HepG2 (cell line): ENCODE data around the gene SAPCD1. TPM values are rescaled to one million over a fixed set of nuclear protein-coding genes. Genes with fewer than 3 reads are reported as not detected.

ENCODE experiments used
- HDAC1 ChIP-seq: sonication (generic); formaldehyde crosslinking; IDR thresholded peaks from 2 replicates; pipeline ENCODE4 v1.5.1; 2020; ENCODE audit warnings: mild to moderate bottlenecking, missing genetic modification reagents
- HNF4A ChIP-seq: sonication (generic); formaldehyde crosslinking; IDR thresholded peaks from 2 replicates; pipeline ENCODE4 v1.4.0; 2020; ENCODE audit warnings: missing genetic modification reagents
- JUNB ChIP-seq: sonication (generic); formaldehyde crosslinking; IDR thresholded peaks from 2 replicates; pipeline ENCODE4 v1.8.0; 2022; ENCODE audit warnings: missing genetic modification reagents, mild to moderate bottlenecking, borderline replicate concordance
- MAZ ChIP-seq, 2 experiments: sonication (generic) in 1 of 2; formaldehyde crosslinking in 1 of 2; IDR thresholded peaks; 2 replicates each; pipeline versions ENCODE4 v1.5.0 to v1.6.1; 2012 to 2020; ENCODE audit warnings: low read depth in 2 of 2, mild to moderate bottlenecking in 2 of 2, borderline replicate concordance in 1 of 2, improper control_type of control experiment in 1 of 2, low read length in 1 of 2, missing genetic modification reagents in 1 of 2, moderate library complexity in 1 of 2
- POLR2G ChIP-seq: fragments of 200-400 bp; formaldehyde crosslinking; IDR thresholded peaks from 2 replicates; pipeline ENCODE4 v1.6.1; 2018; ENCODE audit warnings: mild to moderate bottlenecking, low read depth, low read length, moderate library complexity
- ZNF253 ChIP-seq: sonication (generic); formaldehyde crosslinking; IDR thresholded peaks from 2 replicates; pipeline ENCODE4 v1.8.0; 2022; ENCODE audit warnings: mild to moderate bottlenecking, missing genetic modification reagents, borderline replicate concordance
- polyA plus RNA-seq, 8 experiments: library from polyadenylated mRNA; depleted of rRNA in 3 of 8; stranded (reverse) in 7 of 8; unstranded in 1 of 8; fragments of >200 nt; fragmentation: Illumina TruSeq in 4 of 8; extraction: Trizol in 4 of 8; gene quantifications; 2 replicates each; pipeline versions ENCODE4 v1.2.1 to v1.2.3, GENCODE V29; 2011 to 2016; ENCODE audit warnings: low read depth in 4 of 8, missing spikeins in 1 of 8, mixed read lengths in 1 of 8; ENCODE audit not compliant: insufficient read depth in 1 of 8
- total RNA-seq, 5 experiments: library from RNA; depleted of rRNA; stranded (reverse); fragments of >200 nt; fragmentation: Illumina TruSeq; extraction: Trizol; gene quantifications; 2 replicates each; pipeline ENCODE4 v1.2.3, GENCODE V29; 2016; ENCODE audit warnings: low read depth in 1 of 5
- TF ChIP-seq, protein P1 (sequence below): IDR thresholded peaks from 2 replicates; pipeline ENCODE4 v1.6.1; 2018; ENCODE audit warnings: missing genetic modification reagents
- TF ChIP-seq, protein P2 (sequence below): IDR thresholded peaks from 2 replicates; pipeline ENCODE4 v1.4.0; 2020; ENCODE audit warnings: mild to moderate bottlenecking, missing genetic modification reagents
- TF ChIP-seq, protein P3 (sequence below), 2 experiments: sonication (generic) in 1 of 2; formaldehyde crosslinking in 1 of 2; IDR thresholded peaks; 2 replicates each; pipeline versions ENCODE4 v1.4.0 to v1.6.1; 2018 to 2020; ENCODE audit warnings: missing genetic modification reagents in 2 of 2, borderline replicate concordance in 1 of 2, low read depth in 1 of 2, mild to moderate bottlenecking in 1 of 2, missing biosample characterization in 1 of 2
- TF ChIP-seq, protein P4 (sequence below): sonication (generic); formaldehyde crosslinking; IDR thresholded peaks from 2 replicates; pipeline ENCODE4 v1.8.1; 2023; ENCODE audit warnings: mild to moderate bottlenecking, missing genetic modification reagents

SAPCD1 gene
- total and polyA plus RNA-seq, 2 of the 13 experiments (the other 11 are each of a cell fraction or from before 2014, with no cell fraction given): 2.5 to 3.9 TPM

DNA sequence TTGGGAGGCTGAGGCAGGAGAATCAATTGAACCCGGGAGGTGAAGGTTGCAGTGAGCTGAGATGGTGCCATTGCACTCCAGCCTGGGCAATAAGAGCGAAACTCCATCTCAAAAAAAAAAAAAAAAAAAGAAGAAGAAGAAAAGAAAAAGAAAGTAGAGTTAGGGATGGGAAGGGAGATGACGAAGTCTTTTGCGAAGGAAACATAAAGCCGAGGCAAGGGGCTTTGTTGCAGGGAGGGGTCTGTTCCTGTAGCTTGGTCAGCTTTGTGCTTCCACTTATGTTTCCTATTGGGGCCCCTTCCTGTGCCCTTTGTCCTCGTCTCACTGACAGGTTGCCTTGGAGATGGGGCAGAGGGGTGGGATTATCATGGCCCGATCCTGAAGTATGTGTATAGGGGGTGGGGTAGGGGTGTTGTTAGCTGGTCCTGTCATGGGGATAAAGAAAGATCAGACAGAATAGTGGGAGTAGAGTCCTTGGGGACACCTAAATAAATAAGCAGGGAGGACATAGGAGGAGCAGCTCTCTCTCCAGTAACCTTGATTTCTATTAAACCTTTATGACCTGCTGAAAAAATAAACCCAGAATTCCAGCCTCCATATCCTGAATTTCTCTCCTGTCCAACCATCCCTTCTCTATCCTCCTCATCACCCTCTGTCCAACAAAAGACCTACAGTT is 25.0 kb upstream of the SAPCD1 start (continued):
- TF ChIP-seq, protein P1, sequence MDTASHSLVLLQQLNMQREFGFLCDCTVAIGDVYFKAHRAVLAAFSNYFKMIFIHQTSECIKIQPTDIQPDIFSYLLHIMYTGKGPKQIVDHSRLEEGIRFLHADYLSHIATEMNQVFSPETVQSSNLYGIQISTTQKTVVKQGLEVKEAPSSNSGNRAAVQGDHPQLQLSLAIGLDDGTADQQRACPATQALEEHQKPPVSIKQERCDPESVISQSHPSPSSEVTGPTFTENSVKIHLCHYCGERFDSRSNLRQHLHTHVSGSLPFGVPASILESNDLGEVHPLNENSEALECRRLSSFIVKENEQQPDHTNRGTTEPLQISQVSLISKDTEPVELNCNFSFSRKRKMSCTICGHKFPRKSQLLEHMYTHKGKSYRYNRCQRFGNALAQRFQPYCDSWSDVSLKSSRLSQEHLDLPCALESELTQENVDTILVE (CRISPR knock-in tag): no peak
- peak; percentile 71; the same call in 1 of the 2 replicates for TF ChIP-seq JUNB (CRISPR knock-in tag)
- TF ChIP-seq POLR2G: peak; percentile 72
- TF ChIP-seq HDAC1 (CRISPR knock-in tag): peak; percentile 49
- TF ChIP-seq HNF4A (CRISPR knock-in tag): peak; percentile 96
- no peak for TF ChIP-seq ZNF253 (CRISPR knock-in tag)
- TF ChIP-seq, protein P2, sequence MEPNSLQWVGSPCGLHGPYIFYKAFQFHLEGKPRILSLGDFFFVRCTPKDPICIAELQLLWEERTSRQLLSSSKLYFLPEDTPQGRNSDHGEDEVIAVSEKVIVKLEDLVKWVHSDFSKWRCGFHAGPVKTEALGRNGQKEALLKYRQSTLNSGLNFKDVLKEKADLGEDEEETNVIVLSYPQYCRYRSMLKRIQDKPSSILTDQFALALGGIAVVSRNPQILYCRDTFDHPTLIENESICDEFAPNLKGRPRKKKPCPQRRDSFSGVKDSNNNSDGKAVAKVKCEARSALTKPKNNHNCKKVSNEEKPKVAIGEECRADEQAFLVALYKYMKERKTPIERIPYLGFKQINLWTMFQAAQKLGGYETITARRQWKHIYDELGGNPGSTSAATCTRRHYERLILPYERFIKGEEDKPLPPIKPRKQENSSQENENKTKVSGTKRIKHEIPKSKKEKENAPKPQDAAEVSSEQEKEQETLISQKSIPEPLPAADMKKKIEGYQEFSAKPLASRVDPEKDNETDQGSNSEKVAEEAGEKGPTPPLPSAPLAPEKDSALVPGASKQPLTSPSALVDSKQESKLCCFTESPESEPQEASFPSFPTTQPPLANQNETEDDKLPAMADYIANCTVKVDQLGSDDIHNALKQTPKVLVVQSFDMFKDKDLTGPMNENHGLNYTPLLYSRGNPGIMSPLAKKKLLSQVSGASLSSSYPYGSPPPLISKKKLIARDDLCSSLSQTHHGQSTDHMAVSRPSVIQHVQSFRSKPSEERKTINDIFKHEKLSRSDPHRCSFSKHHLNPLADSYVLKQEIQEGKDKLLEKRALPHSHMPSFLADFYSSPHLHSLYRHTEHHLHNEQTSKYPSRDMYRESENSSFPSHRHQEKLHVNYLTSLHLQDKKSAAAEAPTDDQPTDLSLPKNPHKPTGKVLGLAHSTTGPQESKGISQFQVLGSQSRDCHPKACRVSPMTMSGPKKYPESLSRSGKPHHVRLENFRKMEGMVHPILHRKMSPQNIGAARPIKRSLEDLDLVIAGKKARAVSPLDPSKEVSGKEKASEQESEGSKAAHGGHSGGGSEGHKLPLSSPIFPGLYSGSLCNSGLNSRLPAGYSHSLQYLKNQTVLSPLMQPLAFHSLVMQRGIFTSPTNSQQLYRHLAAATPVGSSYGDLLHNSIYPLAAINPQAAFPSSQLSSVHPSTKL (CRISPR knock-in tag): peak; percentile 53
- TF ChIP-seq, protein P3, sequence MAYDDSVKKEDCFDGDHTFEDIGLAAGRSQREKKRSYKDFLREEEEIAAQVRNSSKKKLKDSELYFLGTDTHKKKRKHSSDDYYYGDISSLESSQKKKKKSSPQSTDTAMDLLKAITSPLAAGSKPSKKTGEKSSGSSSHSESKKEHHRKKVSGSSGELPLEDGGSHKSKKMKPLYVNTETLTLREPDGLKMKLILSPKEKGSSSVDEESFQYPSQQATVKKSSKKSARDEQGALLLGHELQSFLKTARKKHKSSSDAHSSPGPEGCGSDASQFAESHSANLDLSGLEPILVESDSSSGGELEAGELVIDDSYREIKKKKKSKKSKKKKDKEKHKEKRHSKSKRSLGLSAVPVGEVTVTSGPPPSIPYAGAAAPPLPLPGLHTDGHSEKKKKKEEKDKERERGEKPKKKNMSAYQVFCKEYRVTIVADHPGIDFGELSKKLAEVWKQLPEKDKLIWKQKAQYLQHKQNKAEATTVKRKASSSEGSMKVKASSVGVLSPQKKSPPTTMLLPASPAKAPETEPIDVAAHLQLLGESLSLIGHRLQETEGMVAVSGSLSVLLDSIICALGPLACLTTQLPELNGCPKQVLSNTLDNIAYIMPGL (CRISPR knock-in tag; IDR thresholded peaks at IDR 0.05; ENCODE audit: borderline replicate concordance in 1 of 2, low read depth in 1 of 2): peak in 1 of 2 experiments; percentile 11; a peak in 2 of 4 replicates
- TF ChIP-seq, protein P4, sequence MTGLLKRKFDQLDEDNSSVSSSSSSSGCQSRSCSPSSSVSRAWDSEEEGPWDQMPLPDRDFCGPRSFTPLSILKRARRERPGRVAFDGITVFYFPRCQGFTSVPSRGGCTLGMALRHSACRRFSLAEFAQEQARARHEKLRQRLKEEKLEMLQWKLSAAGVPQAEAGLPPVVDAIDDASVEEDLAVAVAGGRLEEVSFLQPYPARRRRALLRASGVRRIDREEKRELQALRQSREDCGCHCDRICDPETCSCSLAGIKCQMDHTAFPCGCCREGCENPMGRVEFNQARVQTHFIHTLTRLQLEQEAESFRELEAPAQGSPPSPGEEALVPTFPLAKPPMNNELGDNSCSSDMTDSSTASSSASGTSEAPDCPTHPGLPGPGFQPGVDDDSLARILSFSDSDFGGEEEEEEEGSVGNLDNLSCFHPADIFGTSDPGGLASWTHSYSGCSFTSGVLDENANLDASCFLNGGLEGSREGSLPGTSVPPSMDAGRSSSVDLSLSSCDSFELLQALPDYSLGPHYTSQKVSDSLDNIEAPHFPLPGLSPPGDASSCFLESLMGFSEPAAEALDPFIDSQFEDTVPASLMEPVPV: no peak
- TF ChIP-seq MAZ (IDR thresholded peaks at IDR 0.05; ENCODE audit: borderline replicate concordance, low read depth, low read length): peak; percentile 70
- no peak for TF ChIP-seq MAZ (CRISPR knock-in tag; IDR thresholded peaks at IDR 0.05; ENCODE audit: low read depth)
- TF ChIP-seq, all 625 proteins: peak for 195
